ENCODE measurements around the gene ARRDC4.
"Not testable (repeated sequence)": the region's sequence is repeated elsewhere in the genome, so short reads cannot be mapped to it uniquely, and the experiment has no call there.

Gene ARRDC4

DNA sequence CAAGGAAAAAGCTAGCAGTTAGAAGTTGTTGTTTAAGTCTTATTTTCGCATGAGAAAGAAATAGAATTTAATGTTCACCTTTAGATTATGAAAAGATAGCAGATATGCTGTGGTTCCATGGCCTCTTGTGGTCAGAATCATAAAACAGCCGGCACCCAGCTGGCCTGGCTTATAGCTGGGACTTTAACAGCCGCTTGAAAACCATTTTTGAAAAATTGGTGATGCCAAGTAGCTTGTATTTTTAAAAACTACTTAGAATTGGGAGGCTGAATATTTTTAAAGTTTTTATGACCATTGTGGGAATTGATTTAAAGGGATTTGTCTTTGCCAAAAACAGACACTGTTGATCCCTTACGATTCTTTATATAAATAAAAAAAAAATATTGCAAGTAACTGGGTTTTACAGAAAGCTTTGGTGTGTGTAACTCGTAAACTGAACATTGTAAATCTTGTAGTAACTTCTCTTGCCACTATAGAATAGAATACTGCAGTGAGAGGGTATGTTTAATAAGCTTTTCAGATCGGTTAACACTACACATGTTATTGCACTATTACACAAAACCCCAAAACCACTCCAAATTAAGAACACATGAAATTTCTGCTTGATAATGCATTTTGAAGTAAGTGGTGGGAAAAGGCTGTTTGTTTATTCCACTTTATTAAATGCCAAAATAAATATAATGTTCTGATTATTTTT, 6.6 kb downstream of the ARRDC4 start:
- DNase-seq (ENCODE audit: low read depth), result peak; percentile 40

DNA sequence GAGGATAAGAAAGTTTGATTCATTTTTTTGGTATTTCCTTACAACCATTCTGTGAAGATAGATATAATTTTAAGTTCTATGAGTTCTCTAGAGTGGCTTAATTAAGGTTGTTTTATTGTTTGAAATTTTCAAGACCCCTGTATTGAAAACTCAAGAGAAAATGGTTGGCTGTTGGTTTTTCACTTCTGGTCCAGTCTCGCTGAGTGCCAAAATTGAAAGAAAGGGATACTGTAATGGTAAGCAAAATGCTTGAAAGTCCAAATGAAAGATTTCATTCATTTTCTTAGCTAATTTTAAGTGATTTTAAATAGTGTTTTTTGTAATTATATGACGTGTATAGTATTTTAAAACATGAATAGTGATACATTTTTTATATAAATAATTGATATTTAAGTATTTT, 7.4 kb downstream of the ARRDC4 start:
- DNase-seq (ENCODE audit: low read depth), result no peak

DNA sequence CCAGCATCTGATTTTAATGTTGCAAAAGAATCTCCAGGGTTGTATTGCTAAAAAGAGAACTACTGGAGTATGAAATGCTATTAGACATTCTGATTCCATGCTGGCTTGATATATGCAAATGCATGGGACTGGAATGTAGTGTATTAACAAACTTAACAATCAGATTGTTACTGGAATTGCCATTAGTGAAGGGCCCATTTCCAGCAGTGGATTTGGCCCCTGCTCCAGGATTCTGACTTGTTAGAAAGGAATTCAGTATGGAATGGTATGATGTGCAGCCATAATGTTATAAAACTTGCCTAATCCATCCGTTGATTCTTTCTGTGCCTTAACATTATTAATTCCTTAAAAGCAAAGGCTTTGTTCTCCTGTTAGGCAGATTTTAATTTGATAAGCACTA, 7.9 kb downstream of the ARRDC4 start:
- DNase-seq (ENCODE audit: low read depth), result peak; percentile 97

DNA sequence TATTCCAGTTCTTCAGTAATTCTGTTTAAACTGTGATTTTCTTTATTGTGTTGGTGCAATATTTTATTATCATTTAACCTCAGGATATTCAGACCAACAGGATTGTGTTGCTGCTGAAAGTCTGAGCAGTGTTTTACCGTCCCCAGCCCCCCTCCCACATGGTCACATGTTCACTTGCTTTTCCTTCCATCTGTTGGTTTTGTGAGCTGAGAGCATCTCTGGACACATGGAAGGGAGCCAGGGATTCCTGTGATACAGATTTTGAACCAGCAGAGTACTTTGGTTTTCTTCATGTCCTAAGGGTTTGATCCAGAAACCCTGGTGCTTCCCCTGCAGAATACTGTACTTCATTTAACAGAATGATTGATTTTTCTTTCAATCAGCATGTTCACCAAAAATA, 11.9 kb downstream of the ARRDC4 start:
- DNase-seq (ENCODE audit: low read depth), result peak; percentile 46

DNA sequence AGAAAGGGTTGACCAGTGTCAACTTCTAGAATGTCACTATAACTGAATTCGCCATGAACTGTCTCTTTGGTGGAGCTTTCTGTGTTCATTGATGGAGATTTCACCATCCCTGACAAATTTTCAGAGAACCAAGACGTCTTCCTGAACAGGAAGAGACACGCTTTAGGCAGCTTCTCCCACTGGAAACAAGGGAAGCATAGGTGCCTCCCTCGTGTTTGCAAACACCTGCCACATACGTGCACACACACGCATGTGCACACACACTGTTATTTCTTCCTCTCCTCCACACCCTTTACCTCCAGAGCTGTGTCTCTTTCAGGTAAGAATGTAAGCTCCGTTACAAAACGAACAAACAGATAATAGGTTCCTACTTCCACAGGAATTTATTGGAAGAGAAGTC, 15.6 kb downstream of the ARRDC4 start:
- no peak for DNase-seq (ENCODE audit: low read depth)

DNA sequence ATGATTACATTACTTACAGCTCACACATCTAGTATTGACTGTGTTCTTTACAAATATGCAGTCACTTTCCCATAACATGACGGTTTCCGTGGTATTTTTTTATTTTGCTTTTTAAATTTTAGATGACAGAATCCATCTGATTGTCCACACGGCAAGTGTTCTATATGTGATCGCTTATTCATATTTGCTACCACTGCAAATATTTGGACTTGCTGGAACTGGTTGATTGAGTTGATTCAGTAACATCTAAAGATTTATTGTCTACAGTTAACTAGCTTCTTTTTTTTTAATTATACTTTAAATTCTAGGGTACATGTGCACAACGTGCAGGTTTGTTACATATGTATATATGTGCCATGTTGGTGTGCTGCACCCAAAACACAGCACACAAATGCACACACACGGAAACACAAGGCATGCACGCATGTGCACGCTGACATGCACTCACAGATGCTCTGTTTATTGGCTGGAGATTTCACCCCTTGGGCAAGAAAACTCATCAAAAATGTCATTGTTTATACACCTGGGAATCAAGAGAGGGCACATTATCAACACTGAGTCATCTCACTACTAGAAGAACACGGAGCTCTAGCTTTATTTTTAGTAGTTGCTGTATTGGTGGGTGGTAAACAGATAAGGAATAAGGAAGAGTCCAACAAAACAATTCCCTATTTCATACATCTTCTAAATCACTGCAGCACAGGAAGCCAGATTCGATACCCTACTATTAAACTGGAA, 16.4 kb downstream of the ARRDC4 start:
- DNase-seq (ENCODE audit: low read depth), result no peak

DNA sequence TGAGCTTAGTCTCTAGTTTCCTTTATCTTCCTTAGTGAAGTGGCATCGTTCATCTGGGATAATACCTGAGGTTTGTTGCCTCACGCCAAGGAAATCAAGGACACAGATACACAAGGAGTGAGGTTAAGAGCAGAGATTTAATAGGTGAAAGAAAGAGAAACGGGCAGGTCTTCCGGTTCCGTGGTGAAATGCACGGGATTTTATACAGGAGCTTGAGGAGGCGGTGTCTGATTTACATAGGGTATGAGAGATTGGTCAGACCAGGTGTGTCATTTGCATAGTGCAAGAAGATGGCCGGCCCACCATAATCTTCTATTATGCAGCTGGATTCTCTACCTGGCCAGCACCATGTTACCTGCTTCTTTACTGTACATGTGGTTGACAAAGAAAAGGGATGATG, 17.2 kb downstream of the ARRDC4 start:
- DNase-seq (ENCODE audit: low read depth), result no peak

DNA sequence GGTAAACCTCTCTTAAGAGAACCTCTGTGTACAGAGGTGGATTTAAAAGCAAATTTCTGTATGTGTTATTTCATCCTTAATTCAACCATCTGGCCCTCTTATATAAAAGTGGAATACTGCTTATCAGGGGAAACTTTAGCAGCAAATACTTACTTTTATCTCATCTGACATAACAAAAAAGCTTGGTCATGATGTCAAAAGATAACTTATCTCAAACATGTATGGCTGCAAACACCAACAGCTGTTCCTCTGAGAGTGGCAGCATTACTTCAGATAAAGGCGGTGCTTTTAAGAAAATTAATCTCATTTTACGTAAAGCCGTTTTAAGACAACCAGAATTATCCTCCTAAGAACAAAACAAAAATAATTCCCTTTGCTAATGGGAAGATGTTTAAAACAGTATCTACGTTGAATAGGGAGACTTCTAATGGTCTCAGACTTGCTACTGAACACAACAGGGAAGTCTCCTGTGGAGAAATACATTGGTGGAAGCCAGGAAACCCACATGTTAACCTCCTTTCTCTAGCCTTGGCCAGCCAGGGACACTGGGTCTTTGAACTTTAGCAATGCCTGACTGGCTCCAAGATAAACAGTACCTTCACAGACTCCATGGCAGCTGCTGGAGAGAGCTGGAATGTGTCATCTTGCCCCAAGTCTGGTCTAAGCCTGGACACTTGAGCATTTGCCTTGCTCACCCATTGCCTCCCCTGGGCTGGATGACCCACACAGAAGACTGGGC, 18.1 kb downstream of the ARRDC4 start:
- DNase-seq (ENCODE audit: low read depth), result peak; percentile 69

DNA sequence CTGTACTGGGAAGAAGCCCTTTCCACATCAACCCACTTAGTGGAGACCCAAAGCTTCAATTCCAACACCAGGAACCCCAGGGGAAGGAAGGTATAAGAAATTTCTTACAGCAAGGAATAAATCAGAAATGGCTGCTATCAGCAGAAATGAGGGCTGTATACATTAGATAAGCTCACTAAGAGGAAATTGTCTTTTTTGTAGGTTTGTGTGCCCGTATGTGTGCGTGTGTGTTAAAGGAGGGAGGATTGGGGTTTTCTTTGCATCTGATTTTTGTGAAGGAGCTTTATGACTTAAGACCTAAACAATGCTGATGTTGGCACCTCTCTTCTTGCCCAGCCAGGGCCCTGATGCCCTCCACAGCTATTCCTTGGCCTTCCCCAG, 18.6 kb downstream of the ARRDC4 start:
- DNase-seq (ENCODE audit: low read depth), result no peak

DNA sequence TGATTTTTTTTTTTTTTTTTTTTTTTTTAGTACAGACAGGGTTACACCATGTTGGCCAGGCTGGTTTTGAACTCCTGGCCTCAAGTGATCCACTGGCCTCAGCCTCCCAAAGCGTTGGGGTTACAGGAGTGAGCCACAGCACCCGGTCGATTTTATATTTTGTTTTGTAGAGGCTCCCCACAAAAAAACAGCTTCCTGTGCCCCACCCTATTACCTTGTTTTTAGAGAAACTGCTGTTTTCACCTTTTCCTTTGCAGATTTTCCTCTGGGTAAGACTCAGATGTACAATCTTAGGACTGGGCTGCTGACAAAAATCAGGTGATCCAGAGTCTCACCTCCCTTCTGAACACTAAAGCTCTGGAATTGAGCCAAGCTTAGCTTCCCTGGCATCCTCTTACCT, 20.6 kb downstream of the ARRDC4 start:
- DNase-seq (ENCODE audit: low read depth), result no peak

DNA sequence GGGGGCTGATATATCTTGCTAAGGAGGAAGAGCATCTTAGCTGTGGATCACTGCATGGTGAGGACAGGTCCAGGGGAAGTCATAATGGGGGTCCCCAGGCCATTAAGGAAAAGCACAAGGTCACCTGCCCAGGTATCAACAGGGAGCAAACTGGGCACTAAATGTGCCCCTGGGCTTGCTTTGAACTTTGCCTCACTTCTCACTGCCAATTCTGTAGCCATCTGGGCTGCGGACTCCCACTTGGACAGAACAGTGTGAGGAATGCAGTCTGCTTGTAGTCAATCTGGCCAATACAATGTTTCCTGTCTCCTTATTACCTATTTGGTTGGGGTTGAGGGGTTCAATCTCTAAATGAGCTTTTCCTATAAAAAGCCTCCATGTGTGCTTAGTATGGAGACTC, 21.3 kb downstream of the ARRDC4 start:
- DNase-seq (ENCODE audit: low read depth), result no peak

DNA sequence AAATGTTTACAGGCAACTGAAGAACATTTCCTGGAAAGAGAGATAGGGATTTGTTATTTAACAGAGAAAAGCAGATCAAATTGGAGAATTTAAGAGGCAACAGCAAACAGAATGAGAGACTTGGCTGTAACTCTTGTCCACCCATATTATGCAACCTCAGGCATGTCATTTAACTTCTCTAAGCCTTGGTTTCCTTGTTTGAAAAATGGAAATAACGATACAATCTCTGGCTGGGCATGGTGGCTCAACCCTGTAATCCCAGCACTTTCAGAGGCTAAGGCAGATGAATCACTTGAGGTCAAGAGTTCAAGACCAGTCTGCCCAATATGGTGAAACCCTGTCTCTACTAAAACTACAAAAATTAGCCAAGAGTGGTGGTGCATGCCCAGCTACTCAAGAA, 23.7 kb downstream of the ARRDC4 start:
- DNase-seq (ENCODE audit: low read depth), result peak; percentile 81

DNA sequence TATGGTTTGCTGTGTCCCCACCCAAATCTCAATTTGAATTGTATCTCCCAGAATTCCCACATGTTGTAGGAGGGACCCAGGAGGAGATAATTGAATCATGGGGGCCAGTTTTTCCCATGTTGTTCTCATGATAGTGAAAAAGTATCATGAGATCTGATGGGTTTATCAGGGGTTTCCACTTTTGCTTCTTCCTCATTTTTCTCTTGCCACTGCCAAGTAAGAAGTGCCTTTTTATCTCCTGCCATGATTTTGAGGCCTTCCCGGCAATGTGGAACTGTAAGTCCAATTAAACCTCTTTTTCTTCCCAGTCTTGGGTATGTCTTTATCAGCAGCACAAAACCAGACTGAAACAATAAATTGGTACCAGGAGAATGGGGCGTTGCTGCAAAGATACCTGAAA, 25.5 kb downstream of the ARRDC4 start:
- not testable (repeated sequence) for DNase-seq (ENCODE audit: low read depth)

DNA sequence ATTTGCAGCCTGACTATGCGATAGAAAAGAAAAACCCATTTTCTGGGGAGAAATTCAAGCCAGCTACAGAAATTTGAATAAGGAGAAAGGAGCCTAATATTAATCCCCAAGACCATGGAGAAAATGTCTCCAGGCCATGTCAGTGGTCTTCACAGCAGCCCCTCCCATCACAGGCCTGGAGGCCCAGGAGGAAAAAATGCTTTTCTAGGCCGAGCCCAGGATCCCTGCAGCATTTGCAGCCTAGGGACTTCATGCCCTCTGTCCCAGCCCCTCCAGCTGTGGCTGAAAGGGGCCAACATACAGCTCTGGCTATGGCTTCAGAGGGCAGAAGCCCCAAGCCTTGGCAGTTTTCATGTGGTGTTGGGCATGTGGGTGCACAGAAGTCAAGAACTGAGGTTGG, 26.3 kb downstream of the ARRDC4 start:
- no peak for DNase-seq (ENCODE audit: low read depth)

DNA sequence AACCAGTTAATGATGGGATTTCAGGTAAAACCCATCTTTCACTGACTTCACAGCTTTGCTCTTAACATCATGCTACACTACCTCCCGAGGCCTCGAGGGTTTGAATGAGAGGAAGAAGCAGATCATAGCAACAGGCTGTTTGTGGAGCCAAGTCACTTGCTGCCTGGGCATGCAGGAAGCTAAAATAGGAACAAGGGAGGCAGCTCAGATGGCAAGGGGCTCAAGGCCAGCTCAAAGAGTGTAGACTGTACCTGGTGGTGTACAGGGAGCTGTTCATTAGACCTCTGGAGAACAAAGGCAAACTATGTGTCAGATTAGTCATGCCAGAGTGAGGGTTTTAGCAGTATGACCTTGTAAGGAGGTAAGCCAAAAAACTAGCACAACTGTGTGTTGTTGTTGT, 28.8 kb downstream of the ARRDC4 start:
- DNase-seq (ENCODE audit: low read depth), result no peak

DNA sequence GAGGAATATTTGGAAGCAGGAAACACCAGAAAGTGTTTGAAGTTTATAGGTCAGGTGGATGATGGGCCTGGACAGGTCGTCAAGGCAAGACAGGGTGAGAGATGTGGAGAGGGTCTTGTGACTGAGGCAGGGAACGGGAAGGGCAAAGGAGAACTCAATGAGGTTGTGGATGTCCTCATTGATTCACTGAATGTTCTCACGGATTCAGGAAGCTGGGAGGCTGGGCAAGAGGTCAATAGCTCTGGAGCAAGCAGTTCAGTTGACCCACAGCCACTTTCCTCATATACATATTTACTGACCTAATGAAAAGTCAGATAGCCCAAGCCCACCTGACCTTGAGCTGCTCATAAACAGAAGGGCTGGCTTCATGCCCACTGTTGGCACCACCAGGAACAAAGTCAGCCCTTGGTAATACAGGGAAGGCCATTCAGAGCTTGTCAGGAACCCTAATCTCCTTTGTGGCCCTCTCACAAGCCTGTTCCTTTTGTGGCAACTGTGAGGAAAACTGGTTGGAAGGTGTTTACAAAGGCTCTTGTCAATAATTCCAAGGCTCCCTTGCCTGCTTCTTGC, 31.6 kb downstream of the ARRDC4 start:
- DNase-seq (ENCODE audit: low read depth), result no peak

DNA sequence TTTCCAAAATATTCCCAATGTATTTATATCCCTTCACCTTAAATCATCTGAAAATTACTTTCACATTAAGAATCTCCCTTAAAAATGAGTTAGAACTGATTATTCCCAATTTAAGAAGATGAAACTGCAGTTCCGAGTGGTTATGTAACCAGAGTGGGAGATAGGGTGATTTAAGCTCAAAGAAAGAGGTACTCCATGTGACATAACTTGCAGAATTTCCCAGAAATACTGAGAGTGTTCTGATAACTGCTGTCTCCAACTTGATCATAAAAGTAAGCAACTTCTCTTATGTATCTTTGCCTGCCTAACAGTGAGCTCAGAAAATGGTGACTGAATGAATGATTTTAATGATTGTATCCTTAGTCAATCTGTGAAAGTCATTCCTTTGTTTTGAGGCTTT, 32.3 kb downstream of the ARRDC4 start:
- no peak for DNase-seq (ENCODE audit: low read depth)

DNA sequence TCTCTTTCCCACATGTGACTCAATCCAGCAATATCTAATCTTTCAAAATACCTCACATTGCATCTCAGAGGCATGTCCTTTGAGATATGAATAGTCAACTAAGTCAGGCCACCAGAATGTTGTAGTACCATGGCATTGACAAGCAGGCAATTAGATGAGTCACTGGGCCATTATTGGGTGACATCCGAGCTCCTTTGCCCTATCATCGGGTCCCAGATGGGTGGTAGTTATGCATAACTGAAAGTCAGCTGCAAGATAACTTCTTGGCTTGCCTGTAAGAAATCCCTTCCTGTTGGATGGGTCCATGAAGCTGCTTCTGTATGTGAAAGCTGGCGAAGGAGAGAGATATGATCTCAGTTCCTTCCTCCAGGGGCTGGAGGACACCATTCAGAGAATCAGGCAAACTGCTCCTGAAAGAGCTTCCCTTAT, 32.8 kb downstream of the ARRDC4 start:
- peak; percentile 92 for DNase-seq (ENCODE audit: low read depth)

DNA sequence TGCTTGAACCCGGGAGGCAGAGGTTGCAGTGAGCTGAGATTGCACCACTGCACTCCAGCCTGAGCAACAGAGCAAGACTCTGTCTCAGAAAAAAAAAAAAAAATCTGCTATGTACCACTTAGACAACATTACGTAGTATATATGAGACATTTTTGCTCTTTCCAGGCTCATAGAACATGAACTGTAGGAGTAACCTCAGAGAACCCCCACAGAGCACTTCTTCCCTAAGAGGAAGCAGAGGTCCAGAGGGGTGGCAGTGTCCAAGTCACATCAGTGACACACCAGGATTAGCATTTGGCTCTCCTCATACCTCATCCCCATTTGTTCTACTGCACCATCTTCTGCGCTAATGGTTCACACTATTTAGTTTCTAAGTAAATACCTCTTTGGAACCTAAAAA, 33.7 kb downstream of the ARRDC4 start:
- no peak for DNase-seq (ENCODE audit: low read depth)

DNA sequence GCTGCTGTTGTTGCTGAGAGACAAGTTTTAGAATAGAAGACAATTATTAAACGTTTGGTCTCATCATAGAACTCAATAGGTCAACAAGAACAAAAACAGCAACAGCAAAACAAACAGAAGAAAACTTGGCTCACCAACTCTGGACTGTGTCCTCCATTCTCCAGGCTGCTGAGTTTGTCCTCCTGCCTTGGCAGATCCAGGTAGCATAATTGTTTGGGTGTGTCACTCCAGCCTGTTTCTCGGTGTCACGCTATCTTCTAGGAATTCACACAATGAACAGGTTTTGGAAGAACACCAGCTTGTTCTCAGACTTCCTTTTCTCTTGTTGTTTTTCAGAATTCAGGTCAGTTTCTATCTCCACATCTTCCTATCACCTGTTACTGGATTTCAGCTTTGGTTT, 34.7 kb downstream of the ARRDC4 start:
- DNase-seq (ENCODE audit: low read depth), result no peak

DNA sequence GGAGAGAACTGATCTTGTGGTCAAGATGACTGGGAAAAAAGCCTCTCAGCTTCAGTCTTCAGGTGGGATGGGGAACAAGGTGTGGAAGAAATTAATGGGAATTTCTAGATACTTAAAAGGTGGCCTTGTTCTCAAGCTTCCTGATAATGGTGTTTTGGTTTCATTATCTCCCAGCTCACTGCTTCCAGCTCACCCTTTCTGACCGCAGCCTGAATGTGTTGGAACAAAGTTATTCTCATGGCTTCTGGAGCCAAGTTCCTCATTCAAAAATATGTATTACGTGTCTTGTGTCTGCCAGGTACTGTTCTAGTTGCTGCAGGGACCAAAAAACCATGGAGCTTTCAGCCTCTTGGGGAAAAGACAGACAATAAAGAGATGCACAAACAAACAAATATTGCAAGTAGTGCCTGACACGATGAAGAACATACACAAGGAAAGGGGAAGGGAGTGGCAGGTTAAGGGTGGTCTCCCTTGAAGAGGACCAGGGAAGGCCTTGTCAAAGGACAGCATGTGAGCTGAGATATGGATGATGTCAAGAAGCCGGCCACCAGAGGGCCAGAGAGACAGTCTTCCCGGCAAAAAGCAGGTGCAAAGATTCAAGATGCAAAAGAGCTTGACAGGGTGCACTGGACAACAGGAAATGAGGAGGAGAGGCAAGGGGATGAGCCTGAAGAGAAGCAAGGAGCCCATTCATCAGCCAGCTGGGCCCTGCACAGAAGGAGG, 35.5 kb downstream of the ARRDC4 start:
- DNase-seq (ENCODE audit: low read depth), result peak; percentile 47

Measured in EH (cell line).